WTC11 (cell line): ENCODE data around the gene APELA. TPM values are rescaled to one million over a fixed set of nuclear protein-coding genes. Genes with fewer than 3 reads are reported as not detected.

Source experiments
- ATAC-seq: fragments of 200-7000 bp; cut with Tn5 transposase; 2 replicates; pipeline ENCODE4 v1.10.0; 2021; ENCODE audit warnings: mild to moderate bottlenecking, moderate library complexity
- CTCF ChIA-PET: fragments of 300-600 bp; sonication (Branson Sonifier 250); formaldehyde crosslinking; loops from one replicate; lab custom pipeline; 2021; ENCODE audit warnings: antibody characterized with exemption; lab: Charles Lee
- POLR2A ChIA-PET: fragments of 350-600 bp; sonication (Branson Sonifier 250); formaldehyde crosslinking; loops from one replicate; lab custom pipeline; 2021; ENCODE audit warnings: antibody characterized with exemption; lab: Charles Lee
- DNase-seq: peaks from one replicate; pipeline ENCODE4 v3.0.0; 2021; ENCODE audit warnings: low spot score
- H3K27ac Mint-ChIP-seq: 2 replicates; pipeline ENCODE4 v1.8.0; 2021; ENCODE audit warnings: mixed read lengths
- H3K27me3 Mint-ChIP-seq: 2 replicates; pipeline ENCODE4 v1.8.0; 2021; ENCODE audit warnings: low read depth, mild to moderate bottlenecking, moderate library complexity, mixed read lengths
- H3K36me3 Mint-ChIP-seq: 2 replicates; pipeline ENCODE4 v1.8.0; 2021; ENCODE audit warnings: mixed read lengths
- H3K4me1 Mint-ChIP-seq: 2 replicates; pipeline ENCODE4 v1.8.0; 2022; ENCODE audit warnings: mixed read lengths
- H3K4me3 Mint-ChIP-seq: 2 replicates; pipeline ENCODE4 v1.8.0; 2021; ENCODE audit warnings: mild to moderate bottlenecking, moderate library complexity, mixed read lengths
- H3K9me3 Mint-ChIP-seq: 2 replicates; pipeline ENCODE4 v1.8.0; 2021; ENCODE audit warnings: mixed read lengths
- ESRRA ChIP-seq: sonication (generic); formaldehyde crosslinking; IDR thresholded peaks from 2 replicates; pipeline ENCODE4 v1.8.1; 2022; ENCODE audit warnings: mild to moderate bottlenecking, missing genetic modification reagents, borderline replicate concordance
- ETV6 ChIP-seq: sonication (generic); formaldehyde crosslinking; IDR thresholded peaks from 2 replicates; pipeline ENCODE4 v1.8.1; 2022; ENCODE audit warnings: mild to moderate bottlenecking, missing genetic modification reagents
- GRHL2 ChIP-seq: fragments of 250-450 bp; sonication (Bioruptor Pico); IDR thresholded peaks from 2 replicates; pipeline ENCODE4 v1.8.0; 2022; ENCODE audit warnings: mild to moderate bottlenecking, moderate library complexity; ENCODE audit not compliant: insufficient replicate concordance, severe bottlenecking
- MYBL2 ChIP-seq: sonication (generic); formaldehyde crosslinking; IDR thresholded peaks from 2 replicates; pipeline ENCODE4 v1.8.1; 2023; ENCODE audit warnings: mild to moderate bottlenecking, moderate library complexity, missing genetic modification reagents
- NFYB ChIP-seq: sonication (generic); formaldehyde crosslinking; conservative IDR thresholded peaks from 2 replicates; pipeline ENCODE4 v1.8.0; 2022; ENCODE audit warnings: low read depth, missing genetic modification reagents
- NR2C2 ChIP-seq: sonication (generic); formaldehyde crosslinking; IDR thresholded peaks from 2 replicates; pipeline ENCODE4 v1.8.0; 2022; ENCODE audit warnings: mild to moderate bottlenecking, missing genetic modification reagents
- RELA ChIP-seq: sonication (generic); formaldehyde crosslinking; IDR thresholded peaks from 2 replicates; pipeline ENCODE4 v1.8.1; 2022; ENCODE audit warnings: missing genetic modification reagents, mild to moderate bottlenecking, borderline replicate concordance
- TEAD4 ChIP-seq: sonication (generic); formaldehyde crosslinking; IDR thresholded peaks from 2 replicates; pipeline ENCODE4 v1.8.0; 2022; ENCODE audit warnings: mild to moderate bottlenecking, missing genetic modification reagents
- ZBTB21 ChIP-seq: sonication (generic); formaldehyde crosslinking; IDR thresholded peaks from 2 replicates; pipeline ENCODE4 v1.8.1; 2023; ENCODE audit warnings: mild to moderate bottlenecking, missing genetic modification reagents, borderline replicate concordance
- ZNF138 ChIP-seq: sonication (generic); formaldehyde crosslinking; conservative IDR thresholded peaks from 2 replicates; pipeline ENCODE4 v1.8.1; 2022; ENCODE audit warnings: mild to moderate bottlenecking, moderate library complexity, missing genetic modification reagents
- ZNF263 ChIP-seq: sonication (generic); formaldehyde crosslinking; IDR thresholded peaks from 2 replicates; pipeline ENCODE4 v1.8.1; 2022; ENCODE audit warnings: low read depth, mild to moderate bottlenecking, moderate library complexity, missing genetic modification reagents
- ZNF317 ChIP-seq: sonication (generic); formaldehyde crosslinking; IDR thresholded peaks from 2 replicates; pipeline ENCODE4 v1.8.1; 2023; ENCODE audit warnings: low read depth, mild to moderate bottlenecking, moderate library complexity, missing genetic modification reagents, borderline replicate concordance
- ZNF423 ChIP-seq: fragments of 250-450 bp; sonication (Bioruptor Pico); IDR thresholded peaks from 2 replicates; pipeline ENCODE4 v2.1.2; 2022; ENCODE audit warnings: mild to moderate bottlenecking, moderate library complexity
- total RNA-seq: library from RNA; stranded (reverse); gene quantifications from 3 replicates; pipeline ENCODE4 v1.2.3, GENCODE V29; 2021
- TF ChIP-seq, protein P1 (sequence below): fragments of 250-450 bp; sonication (Bioruptor Pico); IDR thresholded peaks from 2 replicates; pipeline ENCODE4 v1.9.0; 2021; ENCODE audit warnings: moderate library complexity, mild to moderate bottlenecking, inconsistent platforms, borderline replicate concordance
- TF ChIP-seq, protein P2 (sequence below): fragments of 250-450 bp; sonication (Bioruptor Pico); IDR thresholded peaks from 2 replicates; pipeline ENCODE4 v1.8.0; 2021; ENCODE audit warnings: mild to moderate bottlenecking
- TF ChIP-seq, protein P3 (sequence below): fragments of 250-450 bp; sonication (Bioruptor Pico); IDR thresholded peaks from 2 replicates; pipeline ENCODE4 v1.9.0; 2021; ENCODE audit warnings: mild to moderate bottlenecking
- TF ChIP-seq, protein P4 (sequence below): sonication (generic); formaldehyde crosslinking; IDR thresholded peaks from 2 replicates; pipeline ENCODE4 v1.8.0; 2022; ENCODE audit warnings: mild to moderate bottlenecking, missing genetic modification reagents

Gene APELA
- total RNA-seq, 1 experiment from 2014 or later: 25.7 TPM

DNA sequence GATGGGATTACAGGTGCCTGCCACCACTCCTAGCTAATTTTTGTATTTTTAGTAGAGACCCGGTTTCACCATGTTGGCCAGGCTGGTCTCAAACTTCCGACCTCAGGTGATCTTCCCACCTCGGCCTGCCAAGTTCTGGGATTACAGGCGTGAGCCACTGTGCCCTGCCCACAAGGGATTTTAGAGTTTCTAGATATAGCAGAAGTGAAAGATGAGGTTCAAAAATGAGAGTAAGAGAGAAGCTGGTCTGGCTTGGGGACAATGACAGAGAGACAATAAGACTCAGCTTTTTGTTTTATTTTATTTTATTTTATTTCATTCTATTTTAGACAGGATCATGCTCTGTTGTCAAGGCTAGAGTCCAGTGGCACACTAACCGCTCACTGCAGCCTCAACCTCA is 69.8 kb downstream of the APELA start:
- H3K27ac Mint-ChIP-seq: no peak overlapping the region
- H3K4me3 Mint-ChIP-seq: no peak overlapping the region
- POLR2A ChIA-PET: no interaction called here
- CTCF ChIA-PET: interaction anchor here (0.8 to 1.0 kb wide), 2 partner anchors 12 to 25 kb away, joined by 3 to 4 read pairs; no protein-coding TSS in a partner anchor
- H3K36me3 Mint-ChIP-seq: no peaks in the 10 kb centered on the region
- no peak for DNase-seq
- TF ChIP-seq TEAD4 (CRISPR knock-in tag): no peak
- no peak for TF ChIP-seq RELA (CRISPR knock-in tag)
- no peak for TF ChIP-seq ETV6
- TF ChIP-seq, protein P1, sequence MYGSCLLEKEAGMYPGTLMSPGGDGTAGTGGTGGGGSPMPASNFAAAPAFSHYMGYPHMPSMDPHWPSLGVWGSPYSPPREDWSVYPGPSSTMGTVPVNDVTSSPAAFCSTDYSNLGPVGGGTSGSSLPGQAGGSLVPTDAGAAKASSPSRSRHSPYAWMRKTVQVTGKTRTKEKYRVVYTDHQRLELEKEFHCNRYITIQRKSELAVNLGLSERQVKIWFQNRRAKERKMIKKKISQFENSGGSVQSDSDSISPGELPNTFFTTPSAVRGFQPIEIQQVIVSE (CRISPR knock-in tag): no peak
- TF ChIP-seq, protein P2, sequence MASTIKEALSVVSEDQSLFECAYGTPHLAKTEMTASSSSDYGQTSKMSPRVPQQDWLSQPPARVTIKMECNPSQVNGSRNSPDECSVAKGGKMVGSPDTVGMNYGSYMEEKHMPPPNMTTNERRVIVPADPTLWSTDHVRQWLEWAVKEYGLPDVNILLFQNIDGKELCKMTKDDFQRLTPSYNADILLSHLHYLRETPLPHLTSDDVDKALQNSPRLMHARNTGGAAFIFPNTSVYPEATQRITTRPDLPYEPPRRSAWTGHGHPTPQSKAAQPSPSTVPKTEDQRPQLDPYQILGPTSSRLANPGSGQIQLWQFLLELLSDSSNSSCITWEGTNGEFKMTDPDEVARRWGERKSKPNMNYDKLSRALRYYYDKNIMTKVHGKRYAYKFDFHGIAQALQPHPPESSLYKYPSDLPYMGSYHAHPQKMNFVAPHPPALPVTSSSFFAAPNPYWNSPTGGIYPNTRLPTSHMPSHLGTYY (CRISPR knock-in tag): no peak
- no peak for TF ChIP-seq GRHL2 (CRISPR knock-in tag)
- TF ChIP-seq ZBTB21 (CRISPR knock-in tag): no peak
- TF ChIP-seq ZNF317: no peak
- no peak for TF ChIP-seq NFYB (CRISPR knock-in tag)
- no peak for TF ChIP-seq ZNF138 (CRISPR knock-in tag)
- no peak for TF ChIP-seq ZNF263 (CRISPR knock-in tag)
- TF ChIP-seq NR2C2 (CRISPR knock-in tag): no peak
- TF ChIP-seq, protein P3, sequence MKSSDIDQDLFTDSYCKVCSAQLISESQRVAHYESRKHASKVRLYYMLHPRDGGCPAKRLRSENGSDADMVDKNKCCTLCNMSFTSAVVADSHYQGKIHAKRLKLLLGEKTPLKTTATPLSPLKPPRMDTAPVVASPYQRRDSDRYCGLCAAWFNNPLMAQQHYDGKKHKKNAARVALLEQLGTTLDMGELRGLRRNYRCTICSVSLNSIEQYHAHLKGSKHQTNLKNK (CRISPR knock-in tag): no peak
- TF ChIP-seq ESRRA: no peak
- TF ChIP-seq, protein P4, sequence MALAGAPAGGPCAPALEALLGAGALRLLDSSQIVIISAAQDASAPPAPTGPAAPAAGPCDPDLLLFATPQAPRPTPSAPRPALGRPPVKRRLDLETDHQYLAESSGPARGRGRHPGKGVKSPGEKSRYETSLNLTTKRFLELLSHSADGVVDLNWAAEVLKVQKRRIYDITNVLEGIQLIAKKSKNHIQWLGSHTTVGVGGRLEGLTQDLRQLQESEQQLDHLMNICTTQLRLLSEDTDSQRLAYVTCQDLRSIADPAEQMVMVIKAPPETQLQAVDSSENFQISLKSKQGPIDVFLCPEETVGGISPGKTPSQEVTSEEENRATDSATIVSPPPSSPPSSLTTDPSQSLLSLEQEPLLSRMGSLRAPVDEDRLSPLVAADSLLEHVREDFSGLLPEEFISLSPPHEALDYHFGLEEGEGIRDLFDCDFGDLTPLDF (CRISPR knock-in tag): no peak
- no peak for TF ChIP-seq ZNF423
- no peak for TF ChIP-seq MYBL2 (CRISPR knock-in tag)
- TF ChIP-seq, all 79 proteins: peak for 0
- no peak for ATAC-seq
- H3K4me1 Mint-ChIP-seq: peaks cover 9% of the 10 kb centered on the region
- no peaks in the 10 kb centered on the region for H3K9me3 Mint-ChIP-seq
- H3K27me3 Mint-ChIP-seq: no peaks in the 10 kb centered on the region; the same call in 1 of the 2 replicates

Other genes with a start within 250 kb of the APELA start
- not detected in 3 replicates for gene SMIM31, start 123.0 kb upstream of the APELA start, total RNA-seq
- gene TRIM61, start 100.5 kb downstream of the APELA start, total RNA-seq: 2.8 to 3.0 TPM (median 2.8 TPM) in 3 replicates
- not detected in 3 replicates for gene TRIM60, start 154.8 kb downstream of the APELA start, total RNA-seq
- not detected in 3 replicates for gene TRIM75, start 176.7 kb downstream of the APELA start, total RNA-seq
- gene TMEM192, start 235.7 kb downstream of the APELA start, total RNA-seq: 10.5 to 11.2 TPM (median 11.0 TPM) in 3 replicates